Measurements from ENCODE around the gene WWOX.

Gene WWOX

DNA sequence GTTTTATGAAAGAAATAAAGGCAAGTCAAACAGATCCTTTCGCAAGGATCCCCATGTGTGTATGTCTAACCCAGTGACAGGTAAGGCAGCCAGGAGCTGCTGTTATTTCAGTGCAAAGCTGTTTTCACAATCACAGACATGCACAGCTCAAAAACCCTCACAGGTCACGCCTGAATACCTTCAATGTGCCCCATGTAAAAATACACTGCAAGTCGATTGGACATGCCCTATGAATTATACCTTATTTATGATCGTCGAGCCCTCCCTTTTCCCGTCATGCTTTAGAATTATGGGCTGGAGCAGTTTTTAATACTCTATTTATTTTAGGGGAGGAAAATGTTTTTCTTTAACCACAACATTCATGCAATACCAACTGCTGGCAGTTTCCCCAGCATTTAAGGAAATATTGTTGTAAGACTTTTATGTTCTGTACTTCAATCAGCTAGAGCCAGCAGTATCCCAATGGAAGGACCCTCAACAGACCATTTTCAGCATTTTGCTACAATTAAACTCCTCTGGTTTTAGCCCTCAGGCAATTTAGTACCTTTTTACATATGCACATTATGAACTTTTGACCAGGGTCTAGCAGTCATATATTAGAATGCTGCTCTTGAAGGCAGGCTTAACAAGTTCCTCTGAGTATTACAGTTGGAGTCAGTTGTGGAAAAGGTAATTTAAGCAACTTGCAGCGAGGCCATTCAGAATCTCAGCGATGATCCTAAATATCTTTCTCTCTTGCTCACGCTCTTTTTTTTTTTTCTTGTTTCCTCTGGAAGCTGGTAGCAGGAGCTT lies 362.2 kb downstream of the WWOX start:
- no peak for DNase-seq (ENCODE audit: low read depth)
- no peak overlapping the region for H3K4me3 ChIP-seq (ENCODE audit: low read depth, low read length)
- TF ChIP-seq, protein P1, sequence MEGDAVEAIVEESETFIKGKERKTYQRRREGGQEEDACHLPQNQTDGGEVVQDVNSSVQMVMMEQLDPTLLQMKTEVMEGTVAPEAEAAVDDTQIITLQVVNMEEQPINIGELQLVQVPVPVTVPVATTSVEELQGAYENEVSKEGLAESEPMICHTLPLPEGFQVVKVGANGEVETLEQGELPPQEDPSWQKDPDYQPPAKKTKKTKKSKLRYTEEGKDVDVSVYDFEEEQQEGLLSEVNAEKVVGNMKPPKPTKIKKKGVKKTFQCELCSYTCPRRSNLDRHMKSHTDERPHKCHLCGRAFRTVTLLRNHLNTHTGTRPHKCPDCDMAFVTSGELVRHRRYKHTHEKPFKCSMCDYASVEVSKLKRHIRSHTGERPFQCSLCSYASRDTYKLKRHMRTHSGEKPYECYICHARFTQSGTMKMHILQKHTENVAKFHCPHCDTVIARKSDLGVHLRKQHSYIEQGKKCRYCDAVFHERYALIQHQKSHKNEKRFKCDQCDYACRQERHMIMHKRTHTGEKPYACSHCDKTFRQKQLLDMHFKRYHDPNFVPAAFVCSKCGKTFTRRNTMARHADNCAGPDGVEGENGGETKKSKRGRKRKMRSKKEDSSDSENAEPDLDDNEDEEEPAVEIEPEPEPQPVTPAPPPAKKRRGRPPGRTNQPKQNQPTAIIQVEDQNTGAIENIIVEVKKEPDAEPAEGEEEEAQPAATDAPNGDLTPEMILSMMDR (IDR thresholded peaks at IDR 0.05; ENCODE audit: control insufficient read depth, extremely low read depth, insufficient read depth), result no peak

DNA sequence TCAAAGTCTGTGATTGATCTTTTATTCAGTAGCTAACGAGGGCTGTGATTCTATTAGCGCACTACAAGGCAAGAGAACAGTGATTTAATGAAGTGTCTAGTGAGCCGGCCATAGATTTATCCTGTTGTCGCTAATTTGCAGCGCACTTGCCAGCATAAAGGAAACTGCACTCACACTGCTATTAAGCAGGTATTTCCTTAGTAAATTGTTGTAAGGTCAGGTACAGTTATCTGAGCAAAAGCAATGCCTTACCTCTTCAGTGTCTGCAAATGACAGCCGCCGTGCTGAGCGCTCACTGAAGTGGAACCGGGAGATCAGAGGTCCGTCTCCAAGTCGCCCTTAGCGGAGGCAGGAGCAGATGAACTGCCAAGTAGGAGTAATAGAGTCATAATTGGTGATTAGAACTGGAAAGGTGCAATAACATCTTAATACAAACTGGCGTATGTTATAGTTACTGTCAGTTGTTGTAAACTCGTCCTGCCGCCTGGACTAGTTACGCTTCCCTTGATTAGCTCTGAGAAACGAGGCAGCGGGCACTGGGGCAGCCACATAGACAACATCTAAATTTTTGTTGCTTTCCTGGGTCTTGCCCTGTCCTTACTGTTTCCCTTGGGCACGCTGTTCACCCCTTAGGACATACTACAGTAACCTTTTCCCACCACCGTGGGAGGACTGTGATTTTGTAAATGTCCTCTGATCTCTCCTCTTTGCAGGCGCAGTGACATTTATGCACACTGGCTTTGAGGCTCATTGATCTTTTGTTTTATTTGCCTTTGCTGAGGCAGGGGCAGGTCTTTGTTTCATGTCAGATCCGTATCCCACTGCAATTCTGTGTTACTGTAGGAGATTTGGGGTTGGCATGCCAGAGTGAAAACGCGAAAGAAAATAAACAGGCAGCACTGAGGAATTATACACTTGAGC lies 363.1 kb downstream of the WWOX start:
- DNase-seq (ENCODE audit: low read depth), result no peak
- H3K4me3 ChIP-seq (ENCODE audit: low read depth, low read length), result no peak overlapping the region
- TF ChIP-seq, protein P1 (IDR thresholded peaks at IDR 0.05; ENCODE audit: control insufficient read depth, extremely low read depth, insufficient read depth), result no peak

DNA sequence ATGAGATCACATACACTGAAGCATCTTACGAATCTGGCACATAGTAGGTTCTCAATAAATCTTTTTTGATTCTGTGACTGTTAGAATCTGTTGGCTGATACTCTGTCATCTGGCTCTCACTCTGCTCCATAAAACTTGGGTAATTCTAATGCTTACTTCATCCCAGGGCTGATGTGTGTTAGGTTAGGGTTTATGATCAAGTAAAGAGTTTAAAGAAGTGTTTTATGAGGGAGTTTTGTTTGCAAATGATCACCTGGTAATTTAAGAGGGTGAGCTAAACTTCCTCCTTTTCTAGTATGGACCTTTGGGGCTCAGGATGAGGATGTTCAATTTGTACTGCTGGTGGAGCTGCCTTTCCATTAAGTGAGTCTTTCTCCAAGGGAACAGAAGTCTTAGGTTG lies 364.1 kb downstream of the WWOX start:
- no peak overlapping the region for H3K4me3 ChIP-seq (ENCODE audit: low read depth, low read length)
- DNase-seq (ENCODE audit: low read depth), result peak; percentile 45
- TF ChIP-seq, protein P1 (IDR thresholded peaks at IDR 0.05; ENCODE audit: control insufficient read depth, extremely low read depth, insufficient read depth), result peak; percentile 22; the same call in 1 of the 2 replicates

DNA sequence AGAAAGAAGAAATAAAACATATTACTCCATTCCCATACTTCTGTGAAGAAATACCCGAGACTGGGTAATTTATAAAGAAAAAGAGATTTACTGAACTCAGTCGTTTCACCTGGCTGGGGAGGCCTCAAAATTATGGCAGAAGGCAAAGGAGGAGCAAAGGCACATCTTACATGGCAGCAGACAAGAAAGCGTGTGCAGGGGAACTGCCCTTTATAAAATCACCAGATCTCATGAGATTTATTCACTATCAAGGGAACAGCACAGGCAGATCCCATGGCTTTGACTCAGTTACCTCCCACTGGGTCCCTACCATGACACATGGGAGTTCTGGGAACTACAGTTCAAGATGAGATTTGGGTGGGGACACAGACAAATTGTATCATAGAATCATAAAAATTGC lies 365.4 kb downstream of the WWOX start:
- TF ChIP-seq, protein P1 (IDR thresholded peaks at IDR 0.05; ENCODE audit: control insufficient read depth, extremely low read depth, insufficient read depth), result no peak
- no peak for DNase-seq (ENCODE audit: low read depth)
- H3K4me3 ChIP-seq (ENCODE audit: low read depth, low read length), result no peak overlapping the region

DNA sequence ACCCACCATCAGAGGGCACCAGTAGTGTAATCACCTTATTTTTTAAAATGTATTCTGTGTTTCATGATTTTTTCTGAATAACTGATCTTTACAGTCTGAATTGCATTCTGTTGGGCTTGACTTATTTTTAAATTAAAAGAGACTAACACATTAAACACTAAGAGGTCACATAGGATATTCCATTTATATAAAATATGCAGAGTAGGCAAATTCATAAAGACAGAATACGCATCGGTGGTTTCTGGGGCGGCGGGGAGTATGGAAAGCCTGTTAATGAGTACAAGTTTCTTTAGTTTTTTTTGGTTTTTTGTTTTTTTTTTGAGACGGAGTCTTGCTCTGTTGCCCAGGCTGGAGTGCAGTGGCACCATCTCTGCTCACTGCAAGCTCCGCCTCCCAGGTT lies 366.3 kb downstream of the WWOX start:
- H3K4me3 ChIP-seq (ENCODE audit: low read depth, low read length), result no peak overlapping the region
- TF ChIP-seq, protein P1 (IDR thresholded peaks at IDR 0.05; ENCODE audit: control insufficient read depth, extremely low read depth, insufficient read depth), result 0 out of 2 replicates have a peak, but pooled peaks have one; percentile 13
- DNase-seq (ENCODE audit: low read depth), result no peak

DNA sequence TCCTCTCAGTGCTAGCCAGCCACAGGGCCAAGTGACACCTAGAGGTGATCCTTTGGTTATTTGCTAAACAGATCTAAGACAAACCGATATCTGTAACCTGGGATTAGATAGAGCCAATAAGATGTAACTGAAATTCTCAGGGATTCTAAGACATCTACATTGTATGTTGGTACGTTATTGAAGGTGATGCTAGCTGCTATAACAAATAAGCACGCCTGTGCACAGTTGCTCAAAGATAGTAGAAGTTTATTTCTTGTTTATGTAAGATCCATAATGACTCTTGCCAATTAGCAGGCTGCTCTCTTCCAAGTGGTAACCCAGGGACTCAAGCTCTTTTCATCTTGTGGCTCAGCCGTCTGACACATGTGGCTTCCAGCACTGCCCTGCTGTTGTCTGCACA lies 370.3 kb downstream of the WWOX start:
- TF ChIP-seq, protein P1 (IDR thresholded peaks at IDR 0.05; ENCODE audit: control insufficient read depth, extremely low read depth, insufficient read depth), result no peak
- no peak overlapping the region for H3K4me3 ChIP-seq (ENCODE audit: low read depth, low read length)
- DNase-seq (ENCODE audit: low read depth), result no peak

All from LNCaP clone FGC (cell line).